Right lobe of liver (tissue), 6 donors: ENCODE data around the gene TPST2. TPM values are rescaled to one million over a fixed set of nuclear protein-coding genes. Genes with fewer than 3 reads are reported as not detected.

Experiments used
- ATAC-seq, 4 donors: fragments of 200-7000 bp; cut with Tn5 transposase; one replicate each; pipeline ENCODE4 v1.9.1; 2020; ENCODE audit warnings: mild to moderate bottlenecking in 4 of 4, moderate library complexity in 4 of 4
- DNase-seq, 3 donors: peaks; one replicate each; pipeline ENCODE4 v3.0.0-alpha.2; 2020
- H3K27ac ChIP-seq, 3 donors: fragments of 200-600 bp; one replicate each; pipeline ENCODE4 v1.8.0; 2022
- H3K27me3 ChIP-seq, 2 donors: fragments of 200-600 bp; one replicate each; pipeline ENCODE4 v1.8.0; 2022
- H3K36me3 ChIP-seq, 4 donors: fragments of 200-600 bp; sonication (generic) in 1 of 4; one replicate each; pipeline versions ENCODE4 v1.5.1 to v1.8.0; 2017 to 2022; ENCODE audit warnings: control low read depth in 1 of 4
- H3K4me1 ChIP-seq, 4 donors: fragments of 200-600 bp; sonication (generic) in 1 of 4; one replicate each; pipeline versions ENCODE4 v1.5.1 to v1.8.0; 2017 to 2022; ENCODE audit warnings: control low read depth in 1 of 4
- H3K4me3 ChIP-seq, 3 donors: fragments of 200-600 bp; one replicate each; pipeline ENCODE4 v1.8.0; 2022
- H3K9me3 ChIP-seq, 4 donors: fragments of 200-600 bp; sonication (generic) in 1 of 4; one replicate each; pipeline versions ENCODE4 v1.5.1 to v1.8.0; 2017 to 2022; ENCODE audit warnings: control low read depth in 1 of 4
- POLR2A ChIP-seq: fragments of 450-650 bp; IDR thresholded peaks from one replicate; pipeline ENCODE4 v1.6.1; 2017; ENCODE audit warnings: antibody characterized with exemption, mild to moderate bottlenecking
- WGBS: methylation state at CpG from one replicate; pipeline ENCODE4 v1.1.6; 2018; ENCODE audit warnings: low coverage, low lambda C conversion rate; ENCODE audit not compliant: insufficient coverage; ENCODE audit errors: missing lambda C conversion rate; 5-methylcytosine and 5-hydroxymethylcytosine counted together
- intact Hi-C, 2 donors: fragments of 100-400 bp; cut with DNase I; formaldehyde crosslinking; loops; one replicate each; pipeline versions ENCODE4 v1.11.2 to v1.14.1; 2022
- total RNA-seq, 6 experiments: library from RNA; depleted of rRNA in 2 of 6; stranded (reverse); fragments of >200 nt in 2 of 6; fragmentation: NEBNext Ultra II Directional in 3 of 6; extraction: Animal tissue kit (Norgen Biotek cat#: 25700) in 3 of 6; gene quantifications; one replicate each; pipeline versions ENCODE4 v1.1.0 to v1.2.4, GENCODE V29; 2016 to 2023
- TF ChIP-seq, protein P1 (sequence below), 4 donors: fragments of 200-600 bp in 3 of 4; fragments of 450-650 bp in 1 of 4; IDR thresholded peaks; one replicate each; pipeline versions ENCODE4 v1.5.1 to v1.8.0; 2016 to 2022; ENCODE audit warnings: antibody characterized with exemption in 4 of 4, mild to moderate bottlenecking in 2 of 4
- donor health status: DM: no; HTN: yes; CAD: no.
- donor health status: DM: no; HTN: no; CAD: no.
- donor health status: DM: no; HTN: no; CAD: no.
- donor health status: DM: no; HTN: yes; CAD: no.
- donor health status: DM: no; HTN: yes; CAD: no.

TPST2 gene
- total RNA-seq, 6 experiments from 2014 or later: 53.2 to 117 (median 66.9) TPM

GRCh38 chr22:26545385-26545784 lies 44.5 kb downstream of the TPST2 start:
- H3K4me3 ChIP-seq: no peak overlapping the region
- intact Hi-C loops: no loop called here
- H3K27me3 ChIP-seq: no peaks in the 10 kb centered on the region
- no peak for TF ChIP-seq POLR2A
- TF ChIP-seq, protein P1, sequence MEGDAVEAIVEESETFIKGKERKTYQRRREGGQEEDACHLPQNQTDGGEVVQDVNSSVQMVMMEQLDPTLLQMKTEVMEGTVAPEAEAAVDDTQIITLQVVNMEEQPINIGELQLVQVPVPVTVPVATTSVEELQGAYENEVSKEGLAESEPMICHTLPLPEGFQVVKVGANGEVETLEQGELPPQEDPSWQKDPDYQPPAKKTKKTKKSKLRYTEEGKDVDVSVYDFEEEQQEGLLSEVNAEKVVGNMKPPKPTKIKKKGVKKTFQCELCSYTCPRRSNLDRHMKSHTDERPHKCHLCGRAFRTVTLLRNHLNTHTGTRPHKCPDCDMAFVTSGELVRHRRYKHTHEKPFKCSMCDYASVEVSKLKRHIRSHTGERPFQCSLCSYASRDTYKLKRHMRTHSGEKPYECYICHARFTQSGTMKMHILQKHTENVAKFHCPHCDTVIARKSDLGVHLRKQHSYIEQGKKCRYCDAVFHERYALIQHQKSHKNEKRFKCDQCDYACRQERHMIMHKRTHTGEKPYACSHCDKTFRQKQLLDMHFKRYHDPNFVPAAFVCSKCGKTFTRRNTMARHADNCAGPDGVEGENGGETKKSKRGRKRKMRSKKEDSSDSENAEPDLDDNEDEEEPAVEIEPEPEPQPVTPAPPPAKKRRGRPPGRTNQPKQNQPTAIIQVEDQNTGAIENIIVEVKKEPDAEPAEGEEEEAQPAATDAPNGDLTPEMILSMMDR (IDR thresholded peaks at IDR 0.05): no peak
- 27% methylated on average over 2 of the region's 2 CpGs for WGBS
- peaks cover 0 to 46% (median 6%) of the 10 kb centered on the region in 4 donors for H3K4me1 ChIP-seq
- DNase-seq: no peak
- H3K27ac ChIP-seq: no peak overlapping the region
- peaks cover 0 to 27% (median 15%) of the 10 kb centered on the region in 4 donors for H3K36me3 ChIP-seq
- no peak for ATAC-seq
- H3K9me3 ChIP-seq: no peaks in the 10 kb centered on the region

- intact Hi-C loops: no loop called here
- no peak overlapping the region for H3K27ac ChIP-seq
- H3K27me3 ChIP-seq: no peaks in the 10 kb centered on the region
- TF ChIP-seq, protein P1 (IDR thresholded peaks at IDR 0.05): no peak
- no peak for TF ChIP-seq POLR2A
- no peak overlapping the region for H3K4me3 ChIP-seq
- peaks cover 0 to 36% (median 17%) of the 10 kb centered on the region in 4 donors for H3K36me3 ChIP-seq
- H3K9me3 ChIP-seq: no peaks in the 10 kb centered on the region
- DNase-seq (peak; percentile 35 to 81 (median 80)), ATAC-seq (peak; percentile 62 to 90 (median 80))
- H3K4me1 ChIP-seq: peaks cover 0 to 40% (median 6%) of the 10 kb centered on the region in 4 donors
- WGBS: no CpG with 5 or more reads among the region's 1 CpG
Observed at GRCh38 chr22:26544489-26544888, 45.4 kb downstream of the TPST2 start.

DNA sequence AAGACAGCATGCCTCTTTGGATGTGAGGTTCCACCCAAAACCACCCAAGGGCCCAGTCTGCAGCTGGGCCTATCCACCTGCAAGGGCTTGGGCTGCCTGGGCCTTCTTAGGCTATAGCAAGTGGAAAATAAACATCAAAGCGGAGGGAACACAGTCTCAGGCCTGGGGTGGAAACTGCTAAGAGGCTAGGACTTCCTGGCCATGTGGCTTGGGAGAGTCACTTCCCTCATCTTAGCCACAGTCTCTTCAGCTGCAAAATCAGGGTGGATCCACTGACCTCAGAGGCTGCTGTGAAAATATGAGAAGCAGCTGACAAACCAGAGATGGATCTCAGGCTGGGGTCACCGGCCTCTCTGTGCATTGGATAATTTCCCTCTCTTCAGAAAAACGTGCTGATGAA lies 47.1 kb downstream of the TPST2 start:
- 42% methylated on average over 2 of the region's 3 CpGs for WGBS
- DNase-seq (no peak), ATAC-seq (peak in 3 of 4 donors; percentile 35 to 48 (median 44))
- Histone ChIP-seq H3K36me3 (peaks cover 0 to 42% (median 20%) of the 10 kb centered on the region in 4 donors), H3K4me1 (peaks cover 0 to 32% (median 4%) of the 10 kb centered on the region in 4 donors), H3K27ac (no peak overlapping the region), H3K27me3 (no peaks in the 10 kb centered on the region), H3K9me3 (no peaks in the 10 kb centered on the region), H3K4me3 (no peak overlapping the region)
- intact Hi-C loops: no loop called here
- no peak for TF ChIP-seq POLR2A
- TF ChIP-seq, protein P1 (IDR thresholded peaks at IDR 0.05): no peak

DNA sequence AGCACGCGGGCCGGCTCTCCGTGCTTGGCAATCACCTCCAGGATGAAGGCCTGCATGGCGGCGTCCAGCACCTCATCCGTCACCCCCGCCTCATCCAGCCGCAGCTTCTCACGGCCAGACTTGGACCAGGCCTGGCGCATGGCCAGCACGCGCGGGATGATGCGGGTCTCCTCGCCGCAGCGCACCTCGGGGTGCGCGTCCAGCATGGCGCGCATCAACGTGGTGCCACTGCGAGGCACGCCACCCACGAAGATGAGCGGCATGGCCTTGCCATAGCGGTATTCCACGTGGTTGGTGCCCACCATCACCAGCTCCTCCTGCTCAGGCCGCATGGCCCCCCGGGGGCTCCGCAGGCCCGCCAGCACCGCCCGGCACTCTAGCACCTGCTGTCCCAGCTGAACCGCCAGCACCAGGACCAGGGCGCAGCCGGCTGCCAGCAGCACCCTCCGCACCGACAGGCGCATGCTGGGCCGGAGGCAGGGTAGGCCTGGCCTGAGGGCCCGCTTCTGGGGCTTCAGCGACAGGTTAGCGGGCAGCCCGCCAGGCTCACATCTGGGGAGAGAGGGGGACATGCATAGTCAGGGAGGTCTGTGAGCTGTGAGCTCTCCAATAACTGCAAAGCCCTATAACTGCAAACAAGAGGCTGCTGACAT lies 48.6 kb downstream of the TPST2 start:
- ATAC-seq (no peak), DNase-seq (peak in 1 of 3 donors; percentile 26)
- Histone ChIP-seq H3K36me3 (peaks cover 0 to 52% (median 25%) of the 10 kb centered on the region in 4 donors), H3K9me3 (no peaks in the 10 kb centered on the region), H3K27me3 (no peaks in the 10 kb centered on the region), H3K27ac (no peak overlapping the region), H3K4me1 (peaks cover 0 to 16% (median 4%) of the 10 kb centered on the region in 4 donors), H3K4me3 (no peak overlapping the region)
- intact Hi-C loops: no loop called here
- 97% methylated on average over 6 of the region's 47 CpGs for WGBS
- TF ChIP-seq, protein P1 (IDR thresholded peaks at IDR 0.05): no peak
- TF ChIP-seq POLR2A: no peak
